ENCODE measurements around the gene SDK1.

The SDK1 gene

DNA sequence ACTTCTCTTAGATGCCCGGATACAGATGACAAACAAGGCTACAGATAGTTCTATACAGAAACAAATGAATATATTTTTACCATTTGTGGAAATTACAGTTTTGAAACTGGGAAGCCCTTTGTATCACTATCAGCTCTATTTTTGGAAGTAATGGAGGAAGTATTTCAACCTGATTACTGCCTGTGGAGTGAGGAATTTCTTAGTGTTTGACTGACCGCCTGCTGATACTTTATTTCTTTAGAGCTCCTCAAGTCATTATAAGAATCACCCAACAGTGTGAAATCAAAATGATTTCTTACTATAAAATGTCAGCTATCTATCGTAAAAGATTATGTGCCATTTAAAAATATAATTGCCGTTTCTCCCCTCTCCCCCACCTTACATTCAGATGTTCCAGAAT lies 290.9 kb downstream of the SDK1 start:
- no peak for DNase-seq (ENCODE audit: low read depth)
- H3K4me3 ChIP-seq (ENCODE audit: low read depth, low read length) = no peak overlapping the region
- TF ChIP-seq, protein P1, sequence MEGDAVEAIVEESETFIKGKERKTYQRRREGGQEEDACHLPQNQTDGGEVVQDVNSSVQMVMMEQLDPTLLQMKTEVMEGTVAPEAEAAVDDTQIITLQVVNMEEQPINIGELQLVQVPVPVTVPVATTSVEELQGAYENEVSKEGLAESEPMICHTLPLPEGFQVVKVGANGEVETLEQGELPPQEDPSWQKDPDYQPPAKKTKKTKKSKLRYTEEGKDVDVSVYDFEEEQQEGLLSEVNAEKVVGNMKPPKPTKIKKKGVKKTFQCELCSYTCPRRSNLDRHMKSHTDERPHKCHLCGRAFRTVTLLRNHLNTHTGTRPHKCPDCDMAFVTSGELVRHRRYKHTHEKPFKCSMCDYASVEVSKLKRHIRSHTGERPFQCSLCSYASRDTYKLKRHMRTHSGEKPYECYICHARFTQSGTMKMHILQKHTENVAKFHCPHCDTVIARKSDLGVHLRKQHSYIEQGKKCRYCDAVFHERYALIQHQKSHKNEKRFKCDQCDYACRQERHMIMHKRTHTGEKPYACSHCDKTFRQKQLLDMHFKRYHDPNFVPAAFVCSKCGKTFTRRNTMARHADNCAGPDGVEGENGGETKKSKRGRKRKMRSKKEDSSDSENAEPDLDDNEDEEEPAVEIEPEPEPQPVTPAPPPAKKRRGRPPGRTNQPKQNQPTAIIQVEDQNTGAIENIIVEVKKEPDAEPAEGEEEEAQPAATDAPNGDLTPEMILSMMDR (IDR thresholded peaks at IDR 0.05; ENCODE audit: low read depth, low read length, missing control alignments) = no peak

DNA sequence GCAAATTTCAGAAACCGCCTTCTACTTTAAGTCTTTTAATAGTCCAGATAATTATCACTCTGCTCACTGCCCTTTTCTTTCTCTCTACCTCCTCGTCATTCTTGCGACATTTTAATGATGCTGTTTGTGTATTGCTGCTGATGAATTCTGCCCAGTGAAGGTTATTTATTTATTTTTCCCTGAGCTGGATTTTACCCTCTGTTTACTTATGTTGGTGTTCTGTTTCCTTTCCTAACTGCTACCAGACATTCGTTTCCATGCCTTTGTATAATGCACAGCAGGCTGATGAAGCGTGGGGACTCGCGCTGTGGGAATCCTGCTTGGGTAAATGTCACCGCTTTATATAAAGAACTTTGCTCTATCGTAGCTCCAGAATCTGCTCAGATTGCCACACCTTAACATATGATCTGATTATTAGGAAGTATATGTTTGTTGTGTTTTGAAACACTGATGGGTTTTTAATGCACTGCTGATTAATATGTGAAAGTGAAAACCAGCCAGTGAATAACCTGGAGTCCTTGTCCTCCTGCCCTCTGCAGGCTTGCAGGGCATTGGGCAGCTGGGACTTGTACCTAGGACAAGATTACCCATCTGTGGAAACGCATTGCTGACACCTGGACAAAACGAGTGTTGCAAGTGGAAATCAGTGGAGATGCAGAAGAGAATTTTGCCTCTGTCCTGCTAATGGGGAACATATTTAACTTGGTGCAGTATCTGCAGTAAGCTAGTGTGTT lies 291.5 kb downstream of the SDK1 start:
- no peak for DNase-seq (ENCODE audit: low read depth)
- TF ChIP-seq, protein P1 (IDR thresholded peaks at IDR 0.05; ENCODE audit: low read depth, low read length, missing control alignments) = no peak
- H3K4me3 ChIP-seq (ENCODE audit: low read depth, low read length) = no peak overlapping the region

DNA sequence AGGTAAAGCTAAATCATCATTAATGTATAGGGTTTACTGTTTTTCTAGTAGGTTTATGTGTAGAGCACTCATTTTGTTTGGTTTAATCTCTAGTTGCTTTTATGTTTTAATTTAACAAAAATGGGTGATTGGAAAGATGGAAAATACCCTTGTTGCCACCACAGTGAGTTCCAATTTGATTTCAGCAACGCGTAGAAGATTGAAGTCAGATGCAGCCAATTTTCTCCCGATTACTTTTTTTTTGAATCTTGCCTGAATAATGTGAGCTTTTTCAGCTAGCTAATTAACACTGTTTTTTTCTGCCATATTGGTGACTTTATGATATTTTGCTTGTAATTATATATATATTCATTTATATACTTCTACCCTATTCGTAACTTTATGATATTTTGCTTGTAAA lies 293.8 kb downstream of the SDK1 start:
- DNase-seq (ENCODE audit: low read depth) = no peak
- TF ChIP-seq, protein P1 (IDR thresholded peaks at IDR 0.05; ENCODE audit: low read depth, low read length, missing control alignments) = no peak
- H3K4me3 ChIP-seq (ENCODE audit: low read depth, low read length) = no peak overlapping the region

DNA sequence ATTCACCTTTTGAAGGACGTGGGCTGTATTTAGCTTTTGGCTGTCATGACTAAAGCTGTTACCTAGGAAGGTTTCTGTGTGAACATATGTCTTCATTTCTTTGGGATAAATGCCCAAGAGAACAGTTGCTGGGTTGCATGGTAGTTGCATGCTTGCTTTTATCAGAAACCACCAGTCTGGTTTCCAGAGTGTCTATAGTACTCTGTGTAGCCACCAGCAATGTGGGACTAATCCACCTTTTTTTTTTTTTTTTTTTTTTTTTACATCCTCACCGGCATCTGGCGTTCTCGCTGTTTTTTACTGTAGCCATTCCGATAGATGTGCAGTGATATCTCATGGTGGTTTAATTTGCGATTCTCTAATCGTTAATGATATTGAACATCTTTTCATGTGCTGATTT lies 297.8 kb downstream of the SDK1 start:
- H3K4me3 ChIP-seq (ENCODE audit: low read depth, low read length) = no peak overlapping the region
- no peak for DNase-seq (ENCODE audit: low read depth)
- TF ChIP-seq, protein P1 (IDR thresholded peaks at IDR 0.05; ENCODE audit: low read depth, low read length, missing control alignments) = no peak

GRCh38 chr7:3605222-3605621 lies 304.2 kb downstream of the SDK1 start:
- TF ChIP-seq, protein P1 (IDR thresholded peaks at IDR 0.05; ENCODE audit: low read depth, low read length, missing control alignments) = no peak
- no peak overlapping the region for H3K4me3 ChIP-seq (ENCODE audit: low read depth, low read length)
- DNase-seq (ENCODE audit: low read depth) = no peak

DNA sequence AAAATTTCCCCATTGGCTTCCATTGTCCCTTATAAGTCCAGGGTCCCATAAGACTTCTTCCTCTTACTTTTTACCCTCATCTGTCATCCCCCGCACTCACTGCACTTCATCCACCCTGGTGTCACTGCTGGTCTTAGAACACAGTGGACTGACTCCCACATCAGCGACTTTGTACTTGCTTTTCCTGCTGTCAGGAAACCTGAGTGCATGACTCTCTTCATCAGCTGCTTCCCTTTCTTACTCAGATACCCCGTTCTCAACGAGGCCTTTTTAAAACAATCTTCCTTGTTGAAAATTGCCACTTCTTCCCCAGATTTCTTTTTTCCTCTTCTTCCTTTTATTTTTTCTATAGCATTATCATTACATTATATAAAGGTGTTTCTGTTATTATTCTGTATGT lies 305.4 kb downstream of the SDK1 start:
- no peak overlapping the region for H3K4me3 ChIP-seq (ENCODE audit: low read depth, low read length)
- no peak for DNase-seq (ENCODE audit: low read depth)
- TF ChIP-seq, protein P1 (IDR thresholded peaks at IDR 0.05; ENCODE audit: low read depth, low read length, missing control alignments) = no peak

DNA sequence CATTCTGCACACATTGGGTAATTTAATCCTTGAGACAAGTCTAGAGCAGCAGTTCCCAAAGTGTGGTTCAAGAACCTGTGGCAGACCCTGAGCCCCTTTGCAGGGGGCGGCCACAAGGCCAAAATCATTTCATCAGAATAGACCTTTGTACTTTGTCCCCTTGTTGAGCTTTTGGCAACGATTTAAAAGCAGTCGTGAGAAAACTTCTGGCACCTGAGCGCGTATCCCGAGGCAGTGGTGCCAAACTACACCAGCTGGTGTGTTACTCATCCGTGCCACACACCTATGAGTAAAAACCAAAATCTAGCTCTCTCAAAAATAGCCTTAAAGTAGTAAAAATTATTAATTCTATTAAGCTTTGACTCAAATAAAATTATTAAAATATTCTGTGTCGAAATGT lies 306.8 kb downstream of the SDK1 start:
- TF ChIP-seq, protein P1 (IDR thresholded peaks at IDR 0.05; ENCODE audit: low read depth, low read length, missing control alignments) = no peak
- no peak for DNase-seq (ENCODE audit: low read depth)
- H3K4me3 ChIP-seq (ENCODE audit: low read depth, low read length) = no peak overlapping the region
